Mesenchymal stem cell (in vitro differentiated cells and primary cell): ENCODE measurements around the gene C1orf35.

Experiments
- DNase-seq: peaks from one replicate; pipeline ENCODE4 v3.0.0-alpha.2; 2013
- H2AFZ ChIP-seq: one replicate; pipeline ENCODE4 v1.6.1; 2013; ENCODE audit warnings: low read depth, mild to moderate bottlenecking, control low read depth, inconsistent platforms, low read length, moderate library complexity
- H2AK5ac ChIP-seq: 2 replicates; pipeline ENCODE4 v1.6.1; 2013; ENCODE audit warnings: low read length, moderate library complexity, mild to moderate bottlenecking, inconsistent platforms; ENCODE audit not compliant: severe bottlenecking
- H2BK120ac ChIP-seq: one replicate; pipeline ENCODE4 v1.6.1; 2013; ENCODE audit warnings: low read depth, mild to moderate bottlenecking, inconsistent platforms, low read length, moderate library complexity
- H2BK12ac ChIP-seq, 2 experiments: one replicate each; pipeline ENCODE4 v1.6.1; 2013; ENCODE audit warnings: inconsistent platforms in 2 of 2, low read length in 2 of 2, mild to moderate bottlenecking in 2 of 2, moderate library complexity in 2 of 2, control low read depth in 1 of 2
- H2BK15ac ChIP-seq: one replicate; pipeline ENCODE4 v1.6.1; 2013; ENCODE audit warnings: mild to moderate bottlenecking, low read depth, inconsistent platforms; ENCODE audit not compliant: poor library complexity, severe bottlenecking
- H2BK5ac ChIP-seq: 2 replicates; pipeline ENCODE4 v1.6.1; 2013; ENCODE audit warnings: low read depth, mild to moderate bottlenecking, low read length, control low read depth, inconsistent platforms; ENCODE audit not compliant: poor library complexity, severe bottlenecking
- H3K14ac ChIP-seq, 2 experiments: one replicate each; pipeline ENCODE4 v1.6.1; 2013; ENCODE audit warnings: inconsistent platforms in 2 of 2, low read length in 2 of 2, control low read depth in 1 of 2, mild to moderate bottlenecking in 1 of 2, moderate library complexity in 1 of 2
- H3K18ac ChIP-seq, 2 experiments: one replicate each; pipeline ENCODE4 v1.6.1; 2013; ENCODE audit warnings: inconsistent platforms in 2 of 2, low read length in 2 of 2, control low read depth in 1 of 2, low read depth in 1 of 2, mild to moderate bottlenecking in 1 of 2
- H3K23ac ChIP-seq, 2 experiments: one replicate each; pipeline ENCODE4 v1.6.1; 2013; ENCODE audit warnings: inconsistent platforms in 2 of 2, low read length in 2 of 2, mild to moderate bottlenecking in 2 of 2, moderate library complexity in 2 of 2, control low read depth in 1 of 2
- H3K27ac ChIP-seq: 2 replicates; pipeline ENCODE4 v1.5.1; 2013; ENCODE audit warnings: mild to moderate bottlenecking, moderate library complexity, low read length, control low read depth, inconsistent platforms; ENCODE audit not compliant: poor library complexity, severe bottlenecking
- H3K27me3 ChIP-seq, 2 experiments: 2 replicates each; pipeline versions ENCODE4 v1.6.1 to v1.7.0; 2013; ENCODE audit warnings: low read length in 2 of 2, mild to moderate bottlenecking in 2 of 2, moderate library complexity in 2 of 2, control low read depth in 1 of 2, inconsistent platforms in 1 of 2; ENCODE audit not compliant: control insufficient read depth in 1 of 2, insufficient read depth in 1 of 2
- H3K36me3 ChIP-seq, 2 experiments: 2 replicates each; pipeline versions ENCODE4 v1.6.1 to v1.7.0; 2013; ENCODE audit warnings: low read length in 2 of 2, control low read depth in 1 of 2, inconsistent platforms in 1 of 2, low read depth in 1 of 2, mild to moderate bottlenecking in 1 of 2; ENCODE audit not compliant: insufficient read depth in 2 of 2, control insufficient read depth in 1 of 2
- H3K4ac ChIP-seq, 2 experiments: one replicate each; pipeline ENCODE4 v1.6.1; 2013; ENCODE audit warnings: inconsistent platforms in 2 of 2, low read length in 2 of 2, mild to moderate bottlenecking in 2 of 2, moderate library complexity in 2 of 2, control low read depth in 1 of 2, low read depth in 1 of 2
- H3K4me1 ChIP-seq: 2 replicates; pipeline ENCODE4 v1.6.1; 2013; ENCODE audit warnings: low read depth, low read length, control low read depth; ENCODE audit not compliant: control insufficient read depth, insufficient read depth
- H3K4me2 ChIP-seq: 2 replicates; pipeline ENCODE4 v1.6.1; 2013; ENCODE audit warnings: low read length, mild to moderate bottlenecking, inconsistent platforms; ENCODE audit not compliant: poor library complexity, severe bottlenecking
- H3K4me3 ChIP-seq, 2 experiments: 2 replicates each; pipeline versions ENCODE4 v1.5.1 to v1.7.0; 2013; ENCODE audit warnings: low read length in 2 of 2, mild to moderate bottlenecking in 2 of 2, control low read depth in 1 of 2, low read depth in 1 of 2; ENCODE audit not compliant: insufficient read depth in 1 of 2
- H3K79me1 ChIP-seq: replicated peaks from 2 replicates; pipeline ENCODE4 v1.6.1; 2013; ENCODE audit warnings: mild to moderate bottlenecking, control low read depth, low read length, inconsistent platforms; ENCODE audit not compliant: poor library complexity, severe bottlenecking
- H3K9ac ChIP-seq: 2 replicates; pipeline ENCODE4 v1.7.0; 2013; ENCODE audit warnings: mild to moderate bottlenecking, low read length, moderate library complexity
- H3K9me3 ChIP-seq: 2 replicates; pipeline ENCODE4 v1.7.0; 2013; ENCODE audit warnings: mild to moderate bottlenecking, low read length; ENCODE audit not compliant: control insufficient read depth
- H4K8ac ChIP-seq: one replicate; pipeline ENCODE4 v1.6.1; 2013; ENCODE audit warnings: inconsistent platforms, mild to moderate bottlenecking, low read length, moderate library complexity
- H4K91ac ChIP-seq: one replicate; pipeline ENCODE4 v1.6.1; 2013; ENCODE audit warnings: mild to moderate bottlenecking, low read length, inconsistent platforms
- WGBS: methylation state at CpG from one replicate; pipeline ENCODE4 v1.1.7; 2013; ENCODE audit warnings: mixed read lengths; 5-methylcytosine and 5-hydroxymethylcytosine counted together

The C1orf35 gene

DNA sequence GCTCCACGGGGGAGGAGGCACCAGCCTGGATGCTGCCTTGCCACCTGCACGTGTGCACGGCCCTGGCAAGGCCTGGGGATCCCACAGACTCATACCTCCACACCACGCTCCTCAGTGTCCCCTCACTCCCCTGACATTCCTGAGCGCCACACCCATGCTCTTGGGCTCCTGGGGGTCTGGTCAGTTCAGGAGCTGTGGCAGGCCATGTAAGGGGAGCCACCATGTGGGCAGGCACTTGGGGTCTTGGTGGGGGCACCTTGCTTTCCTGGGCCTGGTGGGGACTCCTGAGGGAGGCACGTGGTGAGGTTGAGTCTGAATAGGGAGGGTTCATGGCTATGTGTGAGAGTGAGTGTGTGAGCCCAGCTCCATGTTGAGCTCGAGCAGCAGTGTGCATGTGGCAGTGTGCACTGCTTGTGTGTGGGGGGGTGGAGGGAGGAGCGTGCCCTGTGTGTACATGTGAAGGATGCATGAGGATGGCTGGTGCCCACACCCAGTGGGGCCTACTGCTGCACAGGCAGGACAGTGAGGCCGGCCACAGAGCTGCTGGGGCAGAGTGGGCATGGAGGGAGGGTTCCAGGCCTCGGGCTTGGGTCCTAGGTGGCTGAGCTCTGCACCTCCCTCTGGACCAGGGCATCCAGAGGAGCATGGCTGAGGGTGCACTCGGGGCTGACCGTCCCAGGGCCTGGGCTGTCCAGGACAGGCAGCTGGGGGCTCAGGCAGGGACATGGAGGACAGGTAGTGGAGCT, 48.2 kb upstream of the C1orf35 start:
- Histone ChIP-seq H3K79me1 (peaks cover 40% of the 10 kb centered on the region), H3K18ac (no peak overlapping the region), H3K27ac (no peak overlapping the region), H2BK120ac (no peak overlapping the region), H2BK15ac (no peak overlapping the region), H4K91ac (peak overlapping the region; percentile 46), H3K23ac (no peak overlapping the region), H3K27me3 (no peaks in the 10 kb centered on the region), H4K8ac (no peak overlapping the region), H3K36me3 (peaks cover 25 to 74% of the 10 kb centered on the region in 2 experiments), H2AK5ac (no peak overlapping the region), H3K4me2 (no peak overlapping the region), H3K14ac (peak overlapping the region in 1 of 2 experiments; percentile 13), H3K4me1 (peaks cover 32% of the 10 kb centered on the region), H3K9ac (peak overlapping the region; percentile 77), H3K4ac (no peak overlapping the region), H3K9me3 (no peaks in the 10 kb centered on the region), H2AFZ (no peak overlapping the region), H3K4me3 (peak overlapping the region in 1 of 2 experiments; percentile 67), H2BK12ac (no peak overlapping the region), H2BK5ac (no peak overlapping the region)
- 94% methylated on average over 8 of the region's 12 CpGs for WGBS
- DNase-seq = no peak

DNA sequence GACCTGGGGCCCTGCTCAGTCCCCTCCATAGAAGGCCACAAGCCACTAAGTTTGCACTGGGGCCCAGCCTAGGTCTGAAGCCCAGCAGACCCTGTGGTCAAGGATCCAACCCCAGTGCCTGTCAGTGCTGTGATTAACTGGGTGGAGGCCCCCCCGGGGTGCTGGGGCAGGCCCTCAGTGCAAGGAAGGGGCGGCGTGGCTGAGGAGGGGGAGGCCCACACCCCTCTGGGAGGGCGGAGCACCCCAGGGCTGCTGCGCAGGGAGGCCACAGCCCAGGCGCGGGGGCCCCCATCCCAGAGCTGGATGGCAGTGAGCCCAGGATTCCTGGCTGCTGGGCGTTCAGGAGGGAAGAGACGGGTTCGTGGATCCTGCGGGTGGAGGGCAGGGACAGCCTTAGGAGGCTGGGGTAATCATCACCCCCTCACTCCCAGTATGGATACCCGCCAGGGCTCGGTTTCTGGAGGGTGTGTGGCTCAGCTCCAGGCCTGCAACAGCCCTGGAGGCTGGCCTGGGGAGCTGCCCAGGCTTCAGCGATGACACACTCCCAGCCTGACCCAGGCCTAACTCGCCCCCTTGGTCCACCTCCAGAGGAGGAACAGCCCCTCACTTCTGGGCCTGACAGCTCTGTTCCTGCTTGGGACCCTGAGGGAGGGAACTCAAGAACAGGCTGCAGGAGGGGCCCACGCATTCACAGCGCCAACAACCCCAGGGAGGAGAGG, 47.5 kb upstream of the C1orf35 start:
- H2AK5ac ChIP-seq = no peak overlapping the region
- H3K36me3 ChIP-seq = peaks cover 32 to 79% of the 10 kb centered on the region in 2 experiments
- no peak overlapping the region for H2BK12ac ChIP-seq
- H3K14ac ChIP-seq = peak overlapping the region in 1 of 2 experiments; percentile 9
- H3K9me3 ChIP-seq = no peaks in the 10 kb centered on the region
- no peak overlapping the region for H2AFZ ChIP-seq
- H3K4me1 ChIP-seq = peaks cover 34% of the 10 kb centered on the region
- peak overlapping the region in 1 of 2 experiments; percentile 22 for H3K18ac ChIP-seq
- 89% methylated on average over 15 of the region's 17 CpGs for WGBS
- peak overlapping the region; percentile 66 for H4K8ac ChIP-seq
- H3K4me2 ChIP-seq = no peak overlapping the region
- no peaks in the 10 kb centered on the region for H3K27me3 ChIP-seq
- no peak overlapping the region for H2BK15ac ChIP-seq
- H4K91ac ChIP-seq = peak overlapping the region; percentile 46
- peaks cover 44% of the 10 kb centered on the region for H3K79me1 ChIP-seq
- H2BK120ac ChIP-seq = no peak overlapping the region
- H3K4ac ChIP-seq = no peak overlapping the region
- peak; percentile 11 for DNase-seq
- H3K4me3 ChIP-seq = peak overlapping the region in 1 of 2 experiments; percentile 67
- H3K9ac ChIP-seq = peak overlapping the region; percentile 77
- H3K27ac ChIP-seq = no peak overlapping the region
- no peak overlapping the region for H3K23ac ChIP-seq
- H2BK5ac ChIP-seq = no peak overlapping the region

DNA sequence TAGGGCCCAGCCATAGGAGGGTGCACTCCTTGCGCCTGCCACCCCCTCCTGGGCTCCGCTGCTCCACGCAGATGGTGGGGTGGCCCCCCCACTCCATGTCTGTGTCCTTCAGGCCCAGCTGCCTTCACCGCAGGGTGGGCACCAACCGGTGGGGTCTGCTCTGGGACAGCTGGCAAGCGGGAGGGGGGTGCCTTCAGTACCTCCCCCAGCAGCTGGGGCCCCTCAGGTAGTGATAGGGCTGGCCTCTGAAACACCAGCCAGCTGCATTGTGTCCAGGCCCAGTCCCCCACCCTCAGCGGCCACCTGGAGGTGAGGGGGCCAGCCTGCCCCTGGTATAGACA, 47.0 kb upstream of the C1orf35 start:
- H2AFZ ChIP-seq = no peak overlapping the region
- peak overlapping the region in 1 of 2 experiments; percentile 8 for H3K18ac ChIP-seq
- H2BK15ac ChIP-seq = no peak overlapping the region
- H2AK5ac ChIP-seq = no peak overlapping the region
- H2BK5ac ChIP-seq = no peak overlapping the region
- H3K9ac ChIP-seq = peak overlapping the region; percentile 77
- peak overlapping the region; percentile 66 for H4K8ac ChIP-seq
- H3K27me3 ChIP-seq = no peaks in the 10 kb centered on the region
- H3K79me1 ChIP-seq = peaks cover 44% of the 10 kb centered on the region
- H3K4me2 ChIP-seq = no peak overlapping the region
- H4K91ac ChIP-seq = peak overlapping the region; percentile 89
- H3K4ac ChIP-seq = peak overlapping the region in 1 of 2 experiments; percentile 1
- H3K36me3 ChIP-seq = peaks cover 36 to 84% of the 10 kb centered on the region in 2 experiments
- peak overlapping the region in 1 of 2 experiments; percentile 67 for H3K4me3 ChIP-seq
- peaks cover 34% of the 10 kb centered on the region for H3K4me1 ChIP-seq
- 96% methylated on average over 7 of the region's 7 CpGs for WGBS
- no peak for DNase-seq
- peak overlapping the region in 1 of 2 experiments; percentile 67 for H3K23ac ChIP-seq
- H3K14ac ChIP-seq = no peak overlapping the region
- peak overlapping the region; percentile 29 for H2BK120ac ChIP-seq
- no peak overlapping the region for H3K27ac ChIP-seq
- H2BK12ac ChIP-seq = peak overlapping the region; percentile 31 to 35
- no peaks in the 10 kb centered on the region for H3K9me3 ChIP-seq
